D341Med (cell line): Measurements from ENCODE around the gene PCLO.
"Not testable (repeated sequence)": the region's sequence is repeated elsewhere in the genome, so short reads cannot be mapped to it uniquely, and the experiment has no call there.

ENCODE experiments used
- DNase-seq: peaks from one replicate; pipeline ENCODE4 v3.0.0; 2012; ENCODE audit warnings: low spot score

Gene PCLO

DNA sequence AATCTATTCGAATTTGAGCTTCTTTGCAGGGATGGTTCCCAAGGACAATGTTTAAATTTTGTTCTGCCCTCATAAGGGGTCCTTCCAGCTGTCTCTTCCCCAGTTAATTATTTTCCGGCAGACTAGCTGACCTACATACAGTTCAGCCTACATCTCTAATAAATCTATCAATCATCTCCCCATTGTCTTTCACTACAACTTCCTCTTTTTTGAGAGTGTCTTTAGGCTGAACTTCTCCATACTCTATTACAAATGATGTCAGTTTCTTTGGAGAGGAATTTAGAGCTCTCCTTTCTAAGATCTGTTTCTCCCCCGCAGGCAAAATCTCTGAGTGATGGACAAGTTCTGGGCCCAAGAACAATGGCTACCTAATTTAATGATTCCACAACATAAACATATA, 122.2 kb downstream of the PCLO start:
- no peak for DNase-seq

DNA sequence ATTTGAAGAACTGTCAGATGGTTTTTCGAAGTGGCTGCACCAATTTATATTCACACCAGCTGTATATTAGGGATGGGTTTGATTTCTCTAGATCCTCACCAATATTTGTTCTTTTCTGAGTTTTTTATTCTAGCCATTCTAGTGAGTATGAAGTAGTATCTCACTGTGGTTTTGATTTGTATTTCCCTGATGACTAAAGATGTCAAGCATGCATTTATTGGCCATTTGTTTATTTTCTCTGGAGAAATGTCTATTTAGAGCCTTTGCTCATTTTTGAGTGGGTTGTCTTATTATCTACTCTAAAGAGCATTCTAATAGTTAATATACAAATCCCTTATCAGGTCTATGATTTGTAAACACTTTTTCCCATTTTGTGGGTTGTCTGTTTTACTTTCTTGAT, 123.9 kb downstream of the PCLO start:
- DNase-seq: no peak

DNA sequence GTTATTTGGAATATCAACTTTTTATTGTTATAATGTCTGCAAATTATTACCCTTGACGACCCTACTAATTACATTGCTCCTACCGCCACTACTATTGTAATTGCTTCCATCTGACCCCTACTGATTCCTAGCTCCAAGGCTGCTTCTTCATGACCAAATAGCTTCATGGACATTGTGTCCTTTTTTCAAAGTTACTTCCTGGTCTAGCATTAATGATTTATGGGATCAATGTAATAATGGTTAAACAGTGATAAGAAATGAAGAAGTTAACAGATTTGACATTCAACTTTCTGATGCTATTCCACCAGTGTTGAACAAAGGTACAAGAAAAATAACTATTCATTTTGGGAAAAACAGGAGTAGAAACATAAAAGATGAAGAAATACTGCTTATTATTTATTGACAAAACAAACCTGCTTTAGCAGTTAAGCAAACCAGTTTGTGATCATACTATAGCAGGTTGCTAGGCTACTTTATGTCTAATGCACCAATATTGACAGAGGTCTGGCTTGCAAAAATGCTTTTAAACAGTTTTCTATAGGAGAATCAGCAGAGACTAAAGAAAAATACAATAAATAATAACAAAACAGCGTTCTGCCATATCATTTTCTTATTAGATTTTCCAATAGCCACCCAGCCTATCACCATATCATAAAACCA, 125.8 kb downstream of the PCLO start:
- DNase-seq: no peak

DNA sequence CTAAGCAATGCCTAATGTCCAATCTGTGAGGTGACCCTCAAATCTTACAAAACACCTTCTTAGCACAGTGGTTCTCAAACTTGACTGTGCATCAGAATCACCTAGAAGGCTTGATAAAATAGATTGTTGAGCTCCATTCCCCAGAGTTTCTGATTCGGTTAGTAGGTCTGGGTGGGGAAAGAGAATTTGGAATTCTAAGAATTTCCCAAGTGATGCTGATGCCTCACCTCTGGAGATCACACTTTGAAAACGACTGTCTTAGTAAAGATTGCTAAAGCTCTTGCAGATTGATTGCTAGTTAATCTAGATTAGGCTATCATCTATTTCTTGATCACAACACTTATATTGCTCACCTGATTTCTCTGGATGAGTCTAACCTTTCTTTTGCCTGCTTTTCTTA, 126.6 kb downstream of the PCLO start:
- no peak for DNase-seq

DNA sequence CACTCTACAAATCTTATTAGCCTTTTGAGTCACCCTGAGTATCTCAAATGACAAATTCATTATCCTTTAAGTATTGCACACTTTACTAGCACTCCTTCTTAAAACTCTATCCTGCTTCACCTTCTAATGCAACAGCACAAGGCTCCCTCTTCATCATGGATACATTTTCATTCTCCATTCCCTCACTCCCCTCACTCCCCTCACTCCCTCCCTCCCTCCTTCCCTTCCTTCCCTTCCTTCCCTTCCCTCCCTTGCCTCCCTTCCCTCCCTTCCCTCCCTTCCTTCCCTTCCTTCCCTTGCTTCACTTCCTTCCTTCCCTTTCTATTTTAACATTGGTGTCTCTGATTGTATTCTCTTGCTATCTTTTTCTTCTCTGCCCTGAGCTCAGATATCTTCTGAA, 130.5 kb downstream of the PCLO start:
- DNase-seq: no peak

DNA sequence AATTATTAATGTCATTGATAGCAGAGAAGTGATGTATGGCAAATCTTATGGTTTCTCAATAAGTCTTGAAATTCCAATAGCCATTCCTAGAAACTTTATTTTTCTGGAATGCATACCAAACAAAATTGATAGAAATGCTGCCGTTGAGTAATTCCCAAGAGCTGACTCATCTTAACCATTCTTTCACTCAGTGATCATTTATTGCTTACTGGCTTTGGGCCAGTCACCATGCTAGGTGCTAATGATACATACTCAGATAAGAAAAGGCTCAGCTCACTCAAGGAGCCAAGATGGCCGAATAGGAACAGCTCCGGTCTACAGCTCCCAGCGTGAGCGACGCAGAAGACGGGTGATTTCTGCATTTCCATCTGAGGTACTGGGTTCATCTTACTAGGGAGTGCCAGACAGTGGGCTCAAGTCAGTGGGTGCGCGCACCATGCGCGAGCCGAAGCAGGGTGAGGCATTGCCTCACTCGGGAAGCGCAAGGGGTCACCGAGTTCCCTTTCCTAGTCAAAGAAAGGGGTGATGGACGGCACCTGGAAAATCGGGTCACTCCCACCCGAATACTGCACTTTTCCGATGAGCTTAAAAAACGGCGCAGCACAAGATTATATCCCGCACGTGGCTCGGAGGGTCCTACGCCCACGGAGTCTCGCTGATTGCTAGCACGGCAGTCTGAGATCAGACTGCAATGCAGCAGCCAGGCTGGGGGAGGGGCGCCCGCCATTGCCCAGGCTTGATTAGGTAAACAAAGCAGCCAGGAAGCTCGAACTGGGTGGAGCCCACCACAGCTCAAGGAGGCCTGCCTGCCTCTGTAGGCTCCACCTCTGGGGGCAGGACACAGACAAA, 138.6 kb downstream of the PCLO start:
- DNase-seq: not testable (repeated sequence)

DNA sequence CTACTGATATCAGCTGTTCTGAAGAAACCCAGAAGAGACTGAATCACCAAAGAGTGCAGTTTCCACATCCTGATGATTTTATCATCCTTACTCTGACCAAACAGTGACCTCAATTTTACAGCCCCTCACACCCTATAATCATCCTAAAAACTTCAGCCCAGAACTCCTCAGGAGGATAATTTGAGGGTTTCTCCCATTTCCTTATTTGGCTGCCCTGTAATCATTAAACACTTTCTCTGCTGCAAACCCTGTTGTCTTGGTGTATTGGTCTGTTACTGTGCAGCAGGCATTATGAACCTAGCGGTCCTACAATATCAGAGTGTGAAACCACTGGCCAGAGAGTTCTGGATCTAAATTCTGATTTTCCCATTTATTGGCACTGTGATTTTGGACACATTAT, 141.7 kb downstream of the PCLO start:
- DNase-seq: no peak

DNA sequence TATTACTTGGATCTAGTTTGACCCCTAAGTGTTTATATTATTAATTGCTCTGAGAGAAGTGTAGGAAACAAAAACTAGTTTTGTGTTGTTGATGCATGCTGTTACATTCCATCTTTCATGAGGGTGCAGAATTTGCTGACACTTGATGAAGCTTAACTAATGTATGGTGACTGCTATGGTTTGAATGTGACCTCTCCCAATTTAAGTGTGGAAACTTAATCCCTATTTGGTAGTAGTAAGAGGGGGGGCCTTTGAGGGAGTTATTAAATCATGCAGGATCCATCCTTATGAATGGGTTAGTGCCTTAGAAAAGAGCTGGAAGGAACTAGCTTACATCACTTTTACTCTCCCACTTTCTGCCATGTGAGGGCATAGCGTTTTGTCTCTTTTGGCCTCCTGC, 142.5 kb downstream of the PCLO start:
- no peak for DNase-seq

DNA sequence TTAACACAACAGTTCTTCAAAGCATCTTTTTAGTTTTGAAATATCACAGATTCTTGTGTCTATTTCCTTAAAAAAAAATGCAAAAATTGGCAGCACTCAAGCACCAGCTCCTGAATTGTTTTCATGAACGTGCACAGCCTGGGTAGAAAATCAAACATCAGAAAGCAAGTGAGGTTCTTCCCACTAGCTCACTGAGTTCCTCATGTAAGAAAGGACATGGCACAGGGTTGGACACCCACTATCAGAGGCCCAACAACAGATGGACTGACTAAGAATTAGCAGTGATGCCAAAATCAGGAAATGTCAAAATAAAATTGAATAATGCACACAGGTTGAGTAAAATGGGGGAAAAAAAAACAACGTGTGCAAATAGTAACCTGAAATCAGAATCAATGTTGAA, 146.8 kb downstream of the PCLO start:
- DNase-seq: no peak

DNA sequence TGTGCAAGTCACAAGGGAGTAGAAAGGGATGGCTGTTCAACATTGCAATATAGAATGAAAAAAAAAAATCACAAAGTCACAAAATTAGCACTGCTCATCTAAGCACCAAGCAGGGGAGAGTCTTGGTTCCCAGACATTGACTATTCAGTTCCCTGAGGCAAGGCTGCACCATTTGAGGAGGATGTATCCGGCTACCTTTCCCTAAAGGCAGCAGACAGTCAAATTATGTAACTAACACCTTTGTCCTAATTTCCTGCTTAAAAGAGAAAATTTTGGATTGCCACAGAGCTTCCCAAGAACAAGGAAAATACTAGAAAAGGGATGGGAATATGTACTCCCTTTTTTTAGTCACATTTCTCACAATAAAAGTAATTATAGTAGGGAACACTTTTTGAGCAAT, 148.1 kb downstream of the PCLO start:
- no peak for DNase-seq

DNA sequence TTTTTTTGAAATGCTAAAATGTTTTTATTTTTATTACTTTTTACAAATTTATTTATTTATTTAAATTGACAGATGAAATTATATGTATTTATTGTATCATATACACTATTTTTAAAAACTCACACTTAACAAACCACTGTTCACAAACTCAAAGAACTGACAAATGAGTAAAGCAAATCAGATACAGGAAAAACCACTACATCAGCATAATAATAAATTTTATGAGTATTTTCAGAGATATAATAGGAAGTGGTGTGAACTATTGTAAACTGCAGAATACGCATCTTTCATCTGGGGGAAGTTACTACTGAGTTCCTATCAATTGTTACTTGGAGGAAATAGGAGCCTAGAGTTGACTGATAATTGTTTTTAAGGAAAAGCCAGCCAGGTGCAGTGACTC, 150.7 kb downstream of the PCLO start:
- DNase-seq: no peak

DNA sequence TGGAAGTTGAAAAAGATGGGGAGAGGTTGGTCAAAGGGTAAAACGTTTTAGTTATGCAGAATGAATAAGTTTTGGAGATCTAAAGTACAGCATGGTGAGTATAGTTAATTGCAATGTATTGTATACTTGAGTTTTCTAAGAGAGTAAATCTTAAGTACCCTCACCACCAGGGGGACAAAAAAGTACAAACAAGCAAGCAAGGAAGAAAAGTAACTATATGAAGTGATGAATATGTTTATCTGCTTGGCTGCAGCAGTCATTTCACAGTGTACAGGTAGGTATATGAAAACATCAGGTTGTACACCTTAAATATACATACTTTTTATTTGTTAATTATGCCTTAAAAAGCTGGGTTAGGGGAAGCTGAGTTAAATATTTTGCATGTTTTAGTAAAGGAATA, 157.3 kb downstream of the PCLO start:
- DNase-seq: no peak

DNA sequence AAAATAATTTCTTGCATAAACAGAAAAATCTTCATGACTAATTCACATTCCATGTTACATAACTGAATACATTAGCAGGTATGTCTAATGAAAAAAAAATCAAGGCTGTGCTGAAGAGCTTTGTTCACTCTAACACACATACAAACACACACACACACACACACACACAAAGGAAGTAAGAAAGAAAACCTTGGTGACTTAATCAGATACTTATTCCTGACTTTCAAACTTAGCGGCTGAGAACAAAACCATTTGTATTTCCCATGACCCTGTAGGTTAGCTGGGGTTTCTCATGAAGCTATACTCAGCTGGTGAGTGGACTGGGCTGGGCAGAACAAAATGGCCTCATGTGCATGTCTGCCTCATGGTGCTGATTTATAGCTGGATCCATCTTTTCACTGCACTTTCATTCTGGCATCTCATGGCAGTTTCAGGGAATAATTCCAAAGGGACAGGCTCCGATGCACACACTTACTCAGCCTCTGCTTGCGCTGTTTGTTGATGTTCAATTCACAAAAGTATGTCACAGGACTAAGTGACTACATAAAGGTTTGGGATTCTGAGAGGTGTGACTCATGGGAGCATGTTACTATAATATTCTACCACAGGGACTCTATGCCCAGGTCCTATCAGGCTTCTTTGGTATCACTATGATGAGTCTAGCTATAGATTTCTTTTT, 161.2 kb downstream of the PCLO start:
- DNase-seq: no peak

DNA sequence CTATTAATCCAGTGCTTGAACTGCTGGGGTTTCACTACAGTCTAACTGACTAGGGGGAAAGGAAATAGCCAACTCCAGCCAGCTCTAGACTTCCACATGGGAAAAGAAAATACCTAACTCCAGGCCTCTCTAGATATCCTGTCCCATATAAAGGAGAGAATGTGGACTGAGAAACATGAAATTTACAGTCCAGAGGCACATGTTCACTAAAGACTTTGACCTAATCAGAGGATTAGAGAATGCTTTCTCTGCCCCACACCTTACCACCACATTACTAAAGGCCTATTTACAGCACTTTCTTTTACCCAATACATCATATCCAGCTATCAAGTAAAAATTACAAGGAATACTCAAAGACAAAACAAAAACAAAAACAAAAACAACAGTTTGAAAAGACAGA, 164.2 kb downstream of the PCLO start:
- no peak for DNase-seq

DNA sequence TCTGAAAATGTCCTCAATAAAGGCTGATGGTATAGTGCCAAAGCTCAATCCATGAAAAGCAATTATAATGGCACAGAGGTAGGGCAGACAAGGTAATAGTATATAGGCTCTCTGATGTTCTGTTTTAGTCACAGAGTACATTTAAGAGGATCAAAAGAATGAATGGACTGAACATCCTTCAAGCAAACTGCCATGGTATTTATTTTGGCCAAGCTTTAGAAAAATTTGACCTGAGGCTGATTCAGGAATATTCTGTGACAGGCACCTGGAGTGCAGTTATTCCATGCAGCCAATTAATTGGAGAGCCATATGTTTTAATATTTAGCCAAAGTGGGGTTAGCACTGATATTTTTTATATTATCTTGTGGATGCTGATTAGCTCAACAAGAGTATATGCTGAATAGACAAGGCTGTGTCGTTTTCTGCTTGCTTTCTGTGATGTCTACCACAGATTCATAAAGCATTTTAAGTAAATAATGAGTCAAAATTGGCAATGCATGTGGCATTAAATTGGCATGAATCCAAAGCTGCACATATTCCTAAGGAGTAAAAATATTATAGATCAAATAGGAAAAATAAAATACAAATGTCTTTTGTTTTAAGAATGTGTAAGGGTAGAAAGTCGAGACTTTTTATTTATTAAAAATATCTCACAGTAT, 177.4 kb downstream of the PCLO start:
- no peak for DNase-seq

DNA sequence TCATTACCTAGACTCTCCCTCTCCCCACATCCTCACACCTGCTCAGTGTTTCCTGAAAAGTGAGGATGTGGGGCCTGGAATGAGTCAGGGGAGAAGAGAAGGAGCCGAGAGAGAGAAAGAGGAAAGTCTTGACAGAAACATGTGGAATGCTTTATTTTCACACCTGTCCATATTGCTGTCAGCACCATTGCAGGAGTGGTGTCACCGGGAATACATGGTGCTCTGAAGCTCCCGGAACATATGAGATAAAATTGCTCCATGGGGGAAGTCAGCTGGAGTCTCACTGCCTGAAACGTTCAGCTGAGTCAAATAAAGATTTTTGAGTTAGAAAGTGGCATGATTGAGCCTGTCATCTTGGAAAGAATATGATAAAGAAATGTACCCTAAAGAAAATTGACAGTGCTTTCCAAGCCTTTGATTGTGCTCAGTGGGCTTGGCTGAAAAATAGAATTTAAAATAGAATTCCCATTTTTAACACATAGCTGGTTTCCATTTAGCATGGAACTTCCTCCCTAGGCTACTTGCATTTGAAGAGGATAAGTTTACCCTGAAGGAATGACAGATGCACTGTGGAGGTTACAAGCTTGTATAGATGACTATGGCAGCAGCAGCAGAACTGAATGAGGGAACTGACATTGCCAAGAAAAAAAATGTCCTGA, 182.4 kb downstream of the PCLO start:
- DNase-seq: no peak

DNA sequence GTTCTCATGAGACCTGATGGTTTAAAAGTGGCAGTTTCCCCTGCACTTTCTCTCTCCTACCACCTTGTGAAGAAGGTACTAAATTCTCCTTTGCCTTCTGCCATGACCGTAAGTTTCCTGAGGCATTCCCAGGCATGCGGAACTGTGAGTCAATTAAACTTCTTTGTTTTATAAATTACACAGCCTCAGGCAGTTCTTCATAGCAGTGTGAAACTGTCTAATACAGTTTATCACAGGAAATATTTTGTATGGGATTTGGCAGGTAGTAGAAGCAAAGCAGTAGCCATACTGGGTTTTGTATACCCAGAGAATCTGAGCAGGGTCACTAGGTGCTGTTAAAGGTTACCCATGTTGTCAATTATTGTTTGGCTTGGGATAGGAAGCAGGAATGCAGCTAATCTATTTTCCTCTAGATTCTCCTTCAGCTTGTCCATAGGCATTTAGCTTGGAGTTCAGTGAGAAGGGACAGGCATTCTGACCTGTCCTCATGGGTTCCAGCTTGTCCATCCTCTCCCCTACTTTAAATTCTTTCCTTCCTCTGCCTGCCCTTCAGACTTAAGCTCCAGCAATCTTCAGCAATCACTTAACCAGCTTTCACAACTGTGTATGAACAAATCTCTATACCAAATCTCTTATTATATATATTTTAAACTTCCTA, 186.7 kb downstream of the PCLO start:
- DNase-seq: no peak

DNA sequence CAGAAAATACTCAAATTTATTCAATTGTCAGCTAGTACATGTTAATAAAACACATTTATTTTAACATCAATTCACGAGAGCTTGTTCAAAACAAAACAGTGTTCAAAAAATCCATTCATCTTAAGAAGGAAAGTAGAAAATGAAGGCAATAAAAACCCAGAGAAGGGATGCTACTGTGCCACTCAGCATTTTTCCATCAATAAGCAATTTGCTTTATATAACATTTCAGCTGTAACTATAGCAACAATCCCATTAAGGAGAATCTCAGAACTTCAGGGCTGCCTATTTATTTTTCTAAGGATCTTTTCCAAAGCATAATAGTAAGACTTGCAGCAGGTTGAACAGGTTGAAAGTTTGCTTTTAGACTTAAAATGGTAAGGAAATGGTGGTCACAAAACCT, 190.5 kb downstream of the PCLO start:
- no peak for DNase-seq

DNA sequence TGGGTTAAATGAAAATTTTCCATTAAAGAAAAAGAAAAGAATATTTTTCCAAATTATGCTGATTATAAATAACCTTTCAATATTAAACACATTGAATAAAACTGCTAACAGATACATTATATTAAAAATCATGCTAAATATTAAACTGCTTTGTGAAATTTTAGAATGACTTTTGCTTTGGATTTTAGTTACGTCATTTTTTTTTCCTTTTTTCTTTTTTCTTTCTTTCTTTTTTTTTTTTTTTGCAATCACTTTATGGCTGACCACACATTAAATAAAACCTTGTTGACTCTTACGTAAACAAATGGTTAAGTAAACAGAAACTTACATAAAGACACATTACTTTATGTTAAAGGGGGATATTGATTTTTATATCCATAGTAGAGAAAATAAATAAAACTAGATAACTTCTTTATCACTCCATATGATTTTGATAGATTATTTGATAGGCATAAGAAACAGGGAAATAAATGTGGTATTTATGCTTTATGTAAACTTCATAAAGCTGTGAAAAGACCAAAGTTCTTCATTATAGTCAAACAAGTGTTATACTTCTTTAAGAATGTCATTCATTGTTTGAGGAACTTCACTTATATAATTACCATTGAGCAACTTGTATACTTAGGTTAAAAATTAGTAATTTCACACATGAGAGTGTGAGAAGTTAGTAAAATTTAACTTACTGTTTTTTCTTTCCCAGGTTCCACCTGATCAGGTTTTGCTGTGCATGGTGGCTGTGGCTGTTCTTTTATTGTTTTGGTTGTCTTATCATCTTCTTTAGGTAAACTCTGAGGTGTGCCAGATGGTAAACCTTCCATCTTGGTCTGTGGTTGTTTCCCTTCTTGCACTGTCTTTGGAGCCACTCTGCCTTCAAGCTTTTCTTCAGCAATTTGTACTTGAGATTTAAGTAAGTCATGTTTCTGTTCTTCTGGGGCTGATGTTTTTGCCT, 197.3 kb downstream of the PCLO start:
- DNase-seq: no peak

DNA sequence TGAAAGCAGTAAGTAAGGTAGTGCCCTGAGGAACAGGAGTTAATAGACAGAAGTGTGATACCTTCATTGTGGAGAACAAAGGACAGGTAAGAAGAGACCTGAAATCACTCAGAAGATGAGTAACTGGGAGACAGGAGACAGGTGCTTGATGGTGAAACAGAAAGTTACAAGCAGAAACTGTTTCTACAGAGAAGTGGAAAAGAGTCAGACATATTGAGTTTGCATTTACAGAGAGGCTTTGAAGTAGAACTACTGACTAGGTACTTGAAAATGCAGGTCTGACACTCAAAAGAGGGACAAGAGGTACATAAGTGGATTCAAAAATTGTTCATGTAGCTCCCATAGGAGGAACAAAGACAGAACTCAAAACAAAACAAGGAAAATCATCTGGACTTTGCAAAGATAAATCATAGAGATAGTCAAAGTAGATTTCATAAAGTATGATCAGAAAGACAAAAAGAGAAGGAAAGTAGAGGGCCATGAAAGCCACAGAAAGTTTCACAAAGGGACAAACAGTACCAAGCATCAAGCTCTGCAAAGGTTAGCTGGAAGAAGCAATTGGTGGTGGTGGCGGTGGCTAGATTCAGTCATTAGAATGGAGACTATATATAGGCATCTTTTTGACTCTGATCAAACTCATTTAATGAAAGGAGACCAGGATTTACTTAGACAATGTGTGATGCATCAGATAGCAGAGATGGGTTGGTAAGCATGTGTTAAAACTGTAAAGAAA, 198.4 kb downstream of the PCLO start:
- DNase-seq: no peak
